PC-9 (cell line): ENCODE measurements around the gene ZMIZ1.

Source experiments
- CTCF ChIP-seq: fragments of 200-600 bp; sonication (generic); conservative IDR thresholded peaks from 2 replicates; pipeline ENCODE4 v1.6.1; 2017; ENCODE audit warnings: mixed run types, antibody characterized with exemption, mild to moderate bottlenecking, moderate library complexity
- EZH2 ChIP-seq: fragments of 200-600 bp; sonication (generic); IDR thresholded peaks from 2 replicates; pipeline ENCODE4 v1.8.0; 2017; ENCODE audit warnings: antibody characterized with exemption, low read depth

GRCh38 chr10:79029478-79030390 lies 39.0 kb upstream of the ZMIZ1 start:
- no peak for TF ChIP-seq CTCF
- TF ChIP-seq EZH2, result no peak
